HG03060 (cell line): ENCODE measurements around the gene MLF2.

Experiments
- ATAC-seq: cut with Tn5 transposase; IDR thresholded peaks from one replicate; pipeline ENCODE4 v1.9.1; 2021; ENCODE audit warnings: low read depth, moderate number of reproducible peaks; ENCODE audit not compliant: unreplicated experiment

The MLF2 gene

DNA sequence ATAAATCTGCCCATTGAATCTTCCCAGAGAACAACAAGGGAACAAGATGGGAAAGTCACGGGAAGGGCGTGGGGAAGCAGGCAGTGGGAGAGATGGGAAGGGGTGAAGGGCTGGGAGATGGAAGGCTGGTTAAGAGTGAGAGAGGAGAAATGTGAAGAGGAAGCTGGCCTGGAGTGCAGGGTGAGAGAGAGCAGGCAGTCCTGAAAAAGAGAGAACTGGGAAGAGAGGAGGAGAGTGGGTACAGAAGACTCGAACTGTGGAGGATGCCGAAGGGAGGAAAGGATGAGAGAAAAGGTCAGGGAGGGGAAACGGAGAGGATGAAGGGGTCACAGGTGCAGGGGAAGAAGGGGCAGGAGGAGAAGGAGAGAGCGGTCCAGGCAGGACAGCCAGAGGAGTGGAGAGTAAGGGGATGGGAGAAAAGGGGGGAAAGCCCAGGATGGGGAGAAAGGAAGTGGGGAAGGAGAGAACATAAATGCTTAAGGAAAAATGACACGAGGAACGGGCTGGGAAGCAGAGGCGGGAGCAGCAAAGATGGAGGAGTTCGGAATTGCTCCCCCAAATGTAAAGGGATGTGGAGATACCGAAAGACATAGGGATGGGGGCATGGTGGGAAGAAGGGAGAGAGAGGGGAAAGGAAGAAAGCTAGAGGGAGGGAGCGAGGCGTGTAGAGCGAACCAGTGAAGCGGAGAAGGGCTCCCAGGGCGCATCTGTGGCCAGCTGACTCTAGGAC is 53.5 kb downstream of the MLF2 start:
- ATAC-seq = no peak

DNA sequence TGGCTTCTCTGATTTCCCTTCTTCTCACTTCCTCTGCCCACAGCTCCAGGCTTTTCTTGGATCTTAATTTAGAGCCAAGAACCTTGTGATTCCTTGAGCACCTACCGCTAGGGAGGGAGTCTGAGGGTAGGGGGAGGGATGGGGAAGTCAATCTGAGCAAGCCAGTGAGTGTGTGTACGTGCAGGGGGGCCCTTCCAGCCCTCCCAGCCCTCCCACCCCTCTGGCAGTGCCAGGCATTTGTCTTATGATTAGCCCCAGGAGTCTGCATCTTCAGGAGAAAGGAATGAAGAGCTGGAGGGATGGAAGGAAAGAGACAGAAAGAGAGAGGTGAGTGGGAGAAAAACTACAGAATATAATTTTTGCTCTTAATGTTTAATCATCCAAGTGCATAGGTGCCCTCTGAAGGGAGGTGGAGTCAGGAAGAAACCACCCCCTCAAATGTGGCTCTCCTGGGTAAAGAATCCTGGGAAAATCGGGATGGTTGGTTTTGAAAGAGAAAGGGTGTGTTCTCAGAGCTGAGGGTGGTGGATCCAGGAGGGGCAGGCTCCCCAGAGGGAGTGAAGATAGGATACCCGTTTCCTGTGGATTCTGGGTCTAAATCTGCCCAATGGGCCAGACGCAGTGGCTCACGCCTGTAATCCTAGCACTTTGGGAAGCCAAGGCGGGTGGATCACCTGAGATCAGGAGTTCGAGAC is 54.4 kb downstream of the MLF2 start:
- ATAC-seq = no peak
